IPS-18c (cell line): ENCODE results near the gene DIAPH3.

Experiments
- H3K4me3 ChIP-seq: 2 replicates; pipeline ENCODE4 v1.7.0; 2013; ENCODE audit warnings: low read depth, mild to moderate bottlenecking, low read length, moderate library complexity; ENCODE audit not compliant: insufficient read depth
- H3K9me3 ChIP-seq: one replicate; pipeline ENCODE4 v1.6.1; 2013; ENCODE audit warnings: mild to moderate bottlenecking, low read length, moderate library complexity; ENCODE audit not compliant: control insufficient read depth, insufficient read depth

DIAPH3 gene

DNA sequence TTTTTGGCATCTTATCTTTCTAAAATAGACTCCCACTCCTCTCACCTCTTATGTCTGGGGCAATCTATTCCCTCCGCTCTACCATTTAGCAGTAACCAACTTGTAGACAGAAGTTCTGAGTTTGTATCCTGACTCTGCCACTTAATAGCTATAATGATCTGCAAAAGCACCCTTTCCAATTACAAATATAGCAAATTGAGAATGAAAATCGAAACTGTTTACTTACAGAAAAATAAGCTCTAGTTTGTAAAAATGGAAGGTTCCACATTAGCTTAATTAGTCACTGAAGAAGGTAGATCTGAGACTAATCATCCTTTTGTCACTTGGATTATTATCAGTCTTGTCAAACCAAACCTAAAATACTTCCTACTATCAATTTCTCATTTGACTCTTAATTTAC, 409.3 kb downstream of the DIAPH3 start:
- Histone ChIP-seq H3K9me3 (no peaks in the 10 kb centered on the region), H3K4me3 (no peak overlapping the region)

DNA sequence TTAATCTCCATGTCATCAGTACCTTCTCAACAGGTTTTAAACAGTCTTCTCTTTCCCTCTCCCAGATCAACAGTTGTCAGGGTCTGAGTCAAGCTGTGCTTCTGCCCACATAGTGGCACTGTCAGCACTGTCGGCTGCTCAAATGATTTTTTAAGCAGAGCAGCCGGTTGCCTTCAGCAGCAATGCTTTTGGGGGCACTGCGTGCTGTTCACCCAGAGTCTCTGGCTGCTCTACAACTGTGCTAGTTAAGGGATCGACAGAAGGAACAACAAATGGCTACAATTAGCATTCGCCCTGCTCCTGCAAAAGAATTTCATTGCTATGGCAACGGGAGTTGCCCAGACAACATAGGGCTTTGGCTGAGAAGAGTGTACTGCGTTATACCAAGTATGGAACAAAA, 412.9 kb downstream of the DIAPH3 start:
- Histone ChIP-seq H3K9me3 (no peaks in the 10 kb centered on the region), H3K4me3 (no peak overlapping the region)

DNA sequence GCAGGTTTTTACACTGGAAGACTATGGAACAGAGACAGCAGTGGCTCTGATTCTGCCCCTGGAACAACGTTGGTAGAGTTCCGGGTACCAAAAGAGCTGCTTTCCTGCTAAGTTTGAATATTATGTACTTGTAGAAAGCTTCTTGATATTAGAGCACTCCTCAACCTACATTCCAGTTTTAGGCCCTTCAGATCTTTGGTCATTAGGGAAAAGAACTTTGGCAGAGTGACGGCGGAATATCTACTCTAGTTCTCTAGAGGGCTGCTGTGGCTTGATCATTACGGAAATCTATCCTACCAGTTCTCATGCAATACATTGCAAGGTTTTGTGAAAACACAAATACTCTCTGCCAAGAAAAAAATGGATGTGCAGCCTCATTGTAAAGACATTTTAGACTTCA, 415.7 kb downstream of the DIAPH3 start:
- Histone ChIP-seq H3K9me3 (no peaks in the 10 kb centered on the region), H3K4me3 (no peak overlapping the region)

DNA sequence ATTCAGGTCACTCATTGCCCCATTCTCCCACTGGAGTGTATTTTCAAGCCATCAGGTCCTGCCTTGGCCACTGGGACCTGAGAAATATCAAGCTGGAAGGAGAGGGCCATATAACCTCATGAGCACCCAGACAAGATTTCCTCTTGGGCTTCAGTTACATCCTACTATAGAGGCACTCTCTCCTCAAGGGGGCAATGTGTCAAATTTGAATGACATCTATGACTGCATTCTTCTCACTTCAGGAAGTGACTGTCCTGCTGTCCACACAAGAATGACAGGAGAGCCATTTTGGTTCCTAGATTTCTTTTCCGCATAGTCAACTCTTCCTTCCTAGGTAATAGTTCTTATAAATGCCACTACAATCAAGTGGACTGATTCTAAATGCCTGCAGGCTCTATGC, 416.2 kb downstream of the DIAPH3 start:
- Histone ChIP-seq H3K9me3 (no peaks in the 10 kb centered on the region), H3K4me3 (no peak overlapping the region)

DNA sequence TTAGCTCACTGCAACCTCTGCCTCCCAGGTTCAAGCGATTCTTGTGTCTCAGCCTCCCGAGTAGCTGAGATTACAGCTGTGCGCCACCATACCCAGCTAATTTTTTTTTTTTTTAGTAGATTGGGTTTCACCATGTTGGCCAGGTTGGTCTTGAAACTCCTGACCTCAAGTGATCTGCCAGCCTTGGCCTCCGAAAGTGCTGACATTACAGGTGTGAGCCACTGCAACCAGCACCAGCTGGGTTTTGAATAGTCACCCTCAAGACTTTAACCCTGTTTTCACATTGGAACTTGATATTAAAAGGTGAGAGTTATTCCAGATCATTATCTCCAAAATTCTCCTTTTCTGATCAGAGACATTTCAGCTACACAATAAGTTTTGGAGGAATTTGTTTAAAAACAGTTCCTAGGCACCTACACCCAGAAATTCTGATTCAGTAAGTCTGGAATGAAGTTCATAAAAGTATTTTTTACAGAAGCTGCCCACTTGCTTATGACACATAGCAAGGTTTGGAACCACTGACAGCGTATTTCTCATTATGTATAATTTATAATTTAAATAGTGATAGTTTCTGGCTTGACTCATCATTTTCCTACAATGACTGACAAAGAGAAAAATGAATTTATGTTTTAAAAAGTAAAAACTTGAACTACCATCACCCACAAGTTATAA, 417.3 kb downstream of the DIAPH3 start:
- H3K9me3 ChIP-seq: no peaks in the 10 kb centered on the region
- H3K4me3 ChIP-seq: no peak overlapping the region

DNA sequence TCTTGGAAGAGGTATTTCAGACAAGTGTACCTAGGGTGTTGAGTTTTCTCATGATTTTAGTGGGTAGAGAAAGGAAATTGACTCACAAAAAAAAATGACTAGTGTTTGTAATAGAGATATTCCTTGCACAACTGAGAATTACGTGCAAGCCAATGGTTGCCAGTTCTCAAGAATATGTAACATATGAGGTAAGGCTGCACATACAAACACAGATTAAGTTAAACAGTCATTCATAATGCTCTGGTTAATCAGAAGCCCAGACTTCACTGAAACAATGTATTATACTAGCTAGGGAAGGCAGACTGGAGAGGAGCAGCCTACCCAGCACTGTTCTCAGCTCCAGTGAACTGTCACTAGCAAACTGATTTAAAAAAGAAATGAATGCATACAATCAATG, 418.3 kb downstream of the DIAPH3 start:
- Histone ChIP-seq H3K9me3 (no peaks in the 10 kb centered on the region), H3K4me3 (no peak overlapping the region)

DNA sequence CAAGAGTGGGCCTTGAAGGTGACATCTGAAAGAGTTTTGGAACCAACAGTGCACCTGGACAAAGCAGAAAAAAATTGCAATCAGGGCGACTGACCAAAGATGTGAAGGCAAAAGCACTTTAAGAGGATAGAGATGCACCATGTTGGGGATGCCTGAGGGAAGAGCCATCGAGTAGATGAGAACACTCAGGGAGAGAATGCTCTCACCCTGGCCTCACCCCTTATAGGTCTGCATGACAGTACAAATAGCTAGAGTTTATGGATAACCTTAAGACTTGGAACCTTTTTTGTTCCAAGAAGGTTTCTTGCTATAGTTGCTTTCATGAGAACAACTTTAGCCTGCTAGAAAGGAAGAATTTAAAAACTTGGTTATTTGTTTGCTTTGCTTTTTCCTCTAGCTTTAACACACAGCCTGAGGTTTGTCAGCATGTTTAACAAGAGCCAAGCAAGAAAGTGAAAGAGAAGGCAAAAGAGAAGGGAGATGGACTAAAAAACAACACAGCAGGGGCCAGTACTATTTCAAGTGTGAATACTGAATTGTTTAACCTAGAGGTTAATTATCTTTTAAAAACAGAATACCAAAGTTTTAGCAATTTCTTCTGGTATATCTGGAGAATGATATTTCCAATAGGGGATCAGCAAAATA, 418.9 kb downstream of the DIAPH3 start:
- Histone ChIP-seq H3K9me3 (no peaks in the 10 kb centered on the region), H3K4me3 (no peak overlapping the region)

DNA sequence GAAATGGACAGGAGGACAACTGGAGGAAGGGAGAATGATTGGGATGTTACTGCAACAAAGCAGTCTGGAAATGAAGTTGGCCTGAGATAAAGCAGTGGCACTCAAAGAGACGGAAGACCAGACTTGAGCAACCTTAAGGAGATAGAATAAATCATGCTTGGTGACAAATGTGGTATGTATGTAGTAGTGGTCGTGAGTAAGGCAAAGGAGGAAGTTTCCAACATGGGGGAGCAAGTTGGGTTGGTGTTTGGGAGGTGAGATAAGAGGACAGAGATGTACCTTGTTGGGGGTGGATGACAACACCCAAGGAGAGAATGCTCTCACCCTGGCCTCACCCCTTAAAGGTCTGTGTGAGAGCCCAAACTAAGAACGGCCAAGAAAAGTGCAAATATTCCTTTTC, 420.5 kb downstream of the DIAPH3 start:
- Histone ChIP-seq H3K9me3 (no peaks in the 10 kb centered on the region), H3K4me3 (no peak overlapping the region)

DNA sequence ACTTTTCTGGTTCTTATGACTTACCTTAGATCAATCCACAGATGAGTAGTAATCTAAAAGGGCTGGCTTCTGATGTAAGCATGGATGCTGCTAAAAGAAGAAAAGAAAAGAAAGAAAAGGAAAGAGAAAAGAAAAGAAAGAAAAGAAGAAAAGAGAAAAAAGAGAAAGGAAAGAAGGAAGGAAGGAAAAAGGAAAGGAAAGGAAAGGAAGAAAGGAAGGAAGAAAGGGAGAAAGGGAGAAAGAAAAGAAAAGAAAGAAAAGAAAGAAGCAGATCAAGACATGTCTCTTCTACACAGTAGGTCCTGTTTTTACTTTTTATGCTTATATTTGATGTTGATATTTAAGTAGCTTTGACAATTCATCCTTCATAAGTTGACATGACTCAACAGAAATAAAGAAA, 421.3 kb downstream of the DIAPH3 start:
- no peak overlapping the region for H3K4me3 ChIP-seq
- H3K9me3 ChIP-seq: no peaks in the 10 kb centered on the region

DNA sequence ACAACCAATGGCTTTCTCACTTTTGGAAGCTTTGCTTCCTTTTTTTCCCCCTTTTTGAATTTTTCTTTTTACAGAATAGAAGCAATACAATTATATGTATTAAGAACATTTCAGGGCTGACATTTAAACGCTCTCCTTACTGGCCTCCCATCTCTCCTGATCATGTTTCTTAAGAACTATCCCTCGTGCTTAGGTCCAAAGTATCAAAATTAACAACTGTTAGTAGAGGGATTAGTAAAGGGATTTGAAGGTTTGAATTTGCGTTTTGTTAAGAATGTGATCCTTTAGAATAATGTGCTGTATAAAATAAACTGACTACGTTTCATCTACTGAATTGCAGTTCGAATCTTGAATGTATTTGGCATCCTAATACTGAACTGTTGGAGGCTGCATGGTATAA, 424.8 kb downstream of the DIAPH3 start:
- H3K4me3 ChIP-seq: no peak overlapping the region
- no peaks in the 10 kb centered on the region for H3K9me3 ChIP-seq

DNA sequence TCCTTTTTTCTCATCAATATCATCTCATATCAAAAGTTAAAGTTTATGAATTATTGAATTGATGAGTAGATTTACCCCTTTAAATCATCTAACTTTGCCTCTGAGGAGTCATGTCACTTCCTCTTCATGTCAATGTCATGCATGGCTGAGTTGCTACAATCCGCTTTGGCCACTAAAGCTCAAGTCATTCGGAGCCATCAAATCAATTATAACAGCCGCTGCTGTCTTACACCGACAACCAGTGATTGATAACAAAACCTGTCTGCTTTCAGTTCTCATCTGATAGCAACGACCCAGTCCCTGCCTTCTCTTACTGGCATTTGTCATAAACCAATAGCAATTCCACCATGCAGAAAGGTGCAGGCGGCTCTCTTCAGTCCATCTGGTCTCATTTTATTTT, 429.3 kb downstream of the DIAPH3 start:
- H3K9me3 ChIP-seq: no peaks in the 10 kb centered on the region
- no peak overlapping the region for H3K4me3 ChIP-seq

DNA sequence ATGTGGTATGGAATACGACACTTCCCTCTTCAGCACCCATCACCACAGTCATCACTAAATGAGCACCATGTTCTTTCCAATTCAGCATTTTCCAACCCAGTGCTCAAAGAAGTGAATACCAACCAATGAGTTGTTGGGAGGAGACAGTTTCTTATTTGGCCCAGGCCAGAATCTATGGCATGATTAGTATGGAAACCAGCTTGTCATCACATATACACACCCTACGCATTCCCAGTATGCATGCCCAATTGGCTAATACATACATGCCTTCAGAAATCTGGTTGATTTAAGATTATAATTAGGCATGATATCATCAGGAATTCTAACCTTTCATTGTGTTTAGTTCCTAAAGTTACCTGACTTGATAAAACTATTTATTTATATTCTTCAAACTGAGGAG, 430.0 kb downstream of the DIAPH3 start:
- H3K4me3 ChIP-seq: no peak overlapping the region
- no peaks in the 10 kb centered on the region for H3K9me3 ChIP-seq

DNA sequence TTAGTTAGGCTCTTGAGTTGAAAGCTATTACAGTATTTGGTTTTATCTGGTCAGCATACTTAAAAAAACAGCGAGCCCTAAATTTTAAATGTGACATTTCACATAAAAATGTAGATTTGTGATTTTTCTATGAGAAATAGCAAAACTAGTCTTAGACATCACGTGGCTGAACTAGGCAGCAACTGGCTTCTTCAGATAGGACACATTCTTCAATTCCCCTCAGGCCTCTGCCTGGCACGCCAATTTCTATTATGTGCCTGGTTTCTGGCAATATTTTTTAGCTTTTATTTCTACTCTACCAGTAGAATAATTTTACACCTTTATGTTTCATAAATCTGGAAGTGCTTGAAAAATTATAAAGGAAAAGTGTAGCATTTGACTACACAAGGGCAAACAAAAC, 433.7 kb downstream of the DIAPH3 start:
- Histone ChIP-seq H3K4me3 (no peak overlapping the region), H3K9me3 (no peaks in the 10 kb centered on the region)

DNA sequence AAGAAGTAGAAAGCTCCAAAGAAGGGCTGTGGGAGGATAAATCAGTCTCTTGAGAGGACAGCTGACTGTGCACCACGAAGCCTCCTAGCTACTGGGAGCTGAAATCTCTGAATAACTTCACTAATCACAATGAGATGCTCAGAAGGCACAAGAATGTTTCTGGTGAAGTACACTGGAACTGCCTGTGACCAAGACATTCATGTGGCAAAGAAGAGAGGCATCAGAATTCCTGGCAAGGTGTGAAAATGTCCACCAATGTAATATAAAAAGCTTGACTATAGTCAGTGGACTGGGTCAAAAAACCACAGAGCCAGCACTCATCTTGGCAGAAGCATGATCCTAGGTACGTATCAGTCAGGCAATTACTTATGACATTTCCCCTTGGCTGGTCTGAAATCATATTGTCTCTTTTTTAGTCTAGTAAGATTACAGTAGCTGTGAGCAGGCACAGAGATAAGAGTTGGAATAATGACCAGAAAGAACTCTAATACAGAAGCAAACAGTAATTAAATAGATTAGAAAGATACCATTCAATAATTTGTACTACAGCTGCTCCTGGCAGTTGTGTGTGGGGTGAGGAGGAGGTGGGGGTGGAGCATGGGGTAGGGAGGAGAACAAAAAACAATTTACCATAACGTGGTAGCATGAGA, 434.7 kb downstream of the DIAPH3 start:
- H3K9me3 ChIP-seq: no peaks in the 10 kb centered on the region
- H3K4me3 ChIP-seq: no peak overlapping the region

DNA sequence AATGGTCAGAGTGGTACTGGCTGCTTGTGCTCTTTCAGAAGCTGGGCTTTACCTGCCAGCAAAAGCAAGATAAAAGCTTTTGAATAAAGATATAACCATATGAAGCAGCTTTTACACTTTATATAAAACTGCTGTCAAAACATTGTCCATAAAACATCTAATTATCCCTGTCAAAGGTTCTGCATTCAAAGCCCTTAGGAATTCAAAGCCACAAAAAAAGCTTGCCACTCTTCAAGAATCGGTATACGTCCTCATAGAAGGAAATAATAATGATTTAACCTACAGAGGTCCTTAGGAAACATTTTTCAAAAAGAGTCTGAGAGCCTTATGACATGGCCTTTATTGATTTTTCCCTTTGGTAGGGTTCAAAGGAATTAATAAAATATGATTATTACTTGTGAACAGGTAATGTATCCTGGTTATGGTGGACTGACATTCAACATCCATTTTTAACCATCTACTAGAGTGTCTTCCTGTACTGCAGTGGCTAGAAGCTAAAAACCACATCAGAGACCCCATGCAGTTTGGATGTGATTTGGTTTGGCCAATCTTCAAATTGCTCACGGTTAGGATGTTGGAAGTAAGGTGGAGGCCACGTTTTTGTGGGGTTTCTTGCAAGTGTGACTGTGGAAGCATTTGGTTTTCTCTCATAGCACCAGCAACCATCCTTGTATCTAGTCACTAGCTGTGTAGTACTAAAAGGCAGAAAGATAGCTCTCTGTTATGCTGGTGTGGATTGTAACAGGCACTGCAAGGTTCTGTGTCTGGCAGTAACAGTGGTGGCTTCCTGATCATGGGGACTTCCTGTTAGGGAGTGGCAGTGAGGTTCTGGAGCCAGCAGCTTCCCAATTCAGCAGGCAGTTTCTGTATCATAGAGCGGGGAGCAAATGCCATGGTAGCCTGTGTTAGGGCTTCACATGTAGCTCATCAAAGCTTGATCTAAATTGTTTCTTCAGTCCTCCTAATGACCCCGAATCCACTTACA, 441.5 kb downstream of the DIAPH3 start:
- Histone ChIP-seq H3K9me3 (no peaks in the 10 kb centered on the region), H3K4me3 (no peak overlapping the region)

DNA sequence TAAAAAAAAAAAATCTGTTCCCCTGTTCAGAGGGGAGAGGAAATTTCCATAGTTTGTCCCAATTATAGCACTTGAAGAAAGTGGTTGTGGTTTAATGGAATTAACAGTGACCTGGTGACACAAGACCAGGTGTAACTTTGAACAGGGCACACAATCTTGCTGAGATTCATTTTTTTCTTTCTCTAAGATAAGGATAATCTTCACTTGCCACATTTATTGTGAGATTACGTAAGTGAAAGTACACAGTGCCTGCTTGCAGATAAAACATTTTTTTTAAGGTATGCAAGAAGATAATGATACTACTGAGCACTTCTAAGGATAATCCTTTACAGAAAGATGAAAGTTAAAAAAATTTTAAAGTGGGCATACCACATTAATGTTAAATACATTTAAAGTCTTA, 448.1 kb downstream of the DIAPH3 start:
- H3K4me3 ChIP-seq: no peak overlapping the region
- H3K9me3 ChIP-seq: no peaks in the 10 kb centered on the region

DNA sequence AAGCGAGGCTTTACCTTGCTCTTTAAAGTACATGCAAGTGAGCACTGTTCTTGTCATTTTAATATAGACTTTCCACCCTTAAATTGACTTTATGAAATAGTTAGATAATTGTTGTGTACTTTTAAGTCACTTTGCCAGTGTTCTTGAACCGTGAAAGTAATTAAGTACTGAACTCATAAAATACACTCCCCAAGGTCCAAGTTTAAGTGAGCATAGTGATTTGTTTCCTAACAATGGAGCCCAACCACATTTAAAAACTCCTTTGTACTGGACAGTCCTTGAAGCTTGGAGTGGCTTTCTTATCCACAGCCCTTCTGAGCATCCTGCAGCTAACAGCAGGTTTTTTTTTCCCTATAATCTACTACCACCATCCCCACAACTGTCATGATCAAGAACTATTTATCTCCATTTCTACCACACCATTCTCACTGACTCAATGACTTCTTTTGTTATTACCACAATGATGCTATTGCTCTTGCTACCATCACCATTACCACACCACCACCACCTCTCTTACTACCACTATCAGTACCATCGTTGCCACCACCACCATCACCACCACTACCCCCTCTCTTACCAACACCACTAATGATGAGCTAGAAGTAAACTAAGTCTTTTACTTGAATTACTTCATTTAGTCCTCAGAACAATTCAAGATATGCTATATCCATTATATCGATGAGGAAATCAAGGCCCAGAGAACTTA, 452.6 kb downstream of the DIAPH3 start:
- H3K4me3 ChIP-seq: no peak overlapping the region
- no peaks in the 10 kb centered on the region for H3K9me3 ChIP-seq
